ENCODE measurements around the gene STT3A.

GRCh38 chr11:125553357-125553756, 39.3 kb upstream of the STT3A start:
- TF ChIP-seq CTCF (optimal IDR thresholded peaks at IDR 0.05 in 1 of 3, IDR thresholded peaks at IDR 0.05 in 1 of 3, conservative IDR thresholded peaks at IDR 0.05 in 1 of 3; ENCODE audit: extremely low read depth in 1 of 3, insufficient read depth in 2 of 3, low read length in 3 of 3) (no peak), EZH2 (IDR thresholded peaks at IDR 0.05; ENCODE audit: low read length) (no peak)
